Inferior parietal cortex (tissue), 1 donor: ENCODE measurements around the gene ADARB1.

ENCODE experiments used
- DNase-seq: peaks from one replicate; pipeline ENCODE4 v3.0.0-alpha.2; 2016; ENCODE audit errors: extremely low spot score

ADARB1 gene

DNA sequence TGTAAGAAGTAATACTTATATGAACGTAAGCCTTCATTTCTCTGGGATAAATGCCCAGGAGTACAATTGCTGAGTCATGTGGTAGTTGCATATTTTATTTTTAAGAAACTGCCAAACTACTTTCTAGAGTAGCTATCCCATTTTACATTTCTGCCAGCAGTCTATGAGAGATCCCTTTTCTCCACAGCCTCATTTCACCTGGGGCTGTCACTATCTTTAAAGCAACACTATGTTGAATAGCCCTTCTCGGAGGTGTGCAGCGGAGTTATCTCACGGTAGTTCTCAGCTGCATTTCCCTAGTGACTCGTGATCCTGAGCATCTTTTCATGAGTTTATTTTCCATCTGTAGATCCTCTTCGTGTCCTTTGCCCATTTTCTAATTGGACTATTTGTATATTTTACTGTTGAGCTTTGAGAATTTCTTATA is 93.4 kb downstream of the ADARB1 start:
- peak; percentile 37 for DNase-seq

DNA sequence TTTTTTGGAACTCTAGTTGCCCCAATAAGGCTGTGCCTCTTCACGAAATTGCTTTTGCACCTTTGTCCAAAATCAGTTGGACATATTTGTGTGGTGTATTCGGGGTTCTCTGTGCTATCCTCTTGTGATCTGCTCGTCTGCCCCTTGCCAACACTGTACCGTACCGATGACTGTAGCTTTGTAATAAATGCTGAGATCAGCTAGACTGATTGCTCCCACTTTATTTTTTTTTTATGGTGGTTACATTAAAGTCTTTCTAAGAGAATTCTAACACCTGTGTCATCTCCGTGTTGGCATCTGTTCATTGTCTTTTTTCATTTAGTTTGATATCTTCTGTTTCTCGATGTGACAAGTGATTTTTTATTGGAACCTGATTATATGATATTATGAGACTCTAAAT is 94.1 kb downstream of the ADARB1 start:
- no peak for DNase-seq

DNA sequence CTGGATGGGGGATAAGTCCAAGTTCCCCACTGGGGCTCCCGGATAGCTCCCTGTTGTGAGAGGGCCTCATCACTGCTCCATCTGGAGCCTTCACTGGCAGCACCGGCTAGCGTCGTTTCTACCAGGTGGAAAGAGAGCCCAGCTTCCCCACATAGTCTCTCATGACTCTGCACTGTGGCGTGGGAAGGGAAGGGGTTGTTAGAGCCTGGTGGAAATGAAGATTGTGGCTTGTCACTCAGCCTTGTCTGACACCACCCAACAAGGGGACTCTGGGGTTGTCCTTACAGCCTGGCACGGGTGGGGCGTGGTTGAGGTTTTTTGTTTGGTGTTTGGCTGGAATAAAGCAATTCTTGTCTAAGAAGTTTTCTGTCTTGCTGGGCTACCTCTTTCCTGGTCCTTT is 94.6 kb downstream of the ADARB1 start:
- DNase-seq = no peak

DNA sequence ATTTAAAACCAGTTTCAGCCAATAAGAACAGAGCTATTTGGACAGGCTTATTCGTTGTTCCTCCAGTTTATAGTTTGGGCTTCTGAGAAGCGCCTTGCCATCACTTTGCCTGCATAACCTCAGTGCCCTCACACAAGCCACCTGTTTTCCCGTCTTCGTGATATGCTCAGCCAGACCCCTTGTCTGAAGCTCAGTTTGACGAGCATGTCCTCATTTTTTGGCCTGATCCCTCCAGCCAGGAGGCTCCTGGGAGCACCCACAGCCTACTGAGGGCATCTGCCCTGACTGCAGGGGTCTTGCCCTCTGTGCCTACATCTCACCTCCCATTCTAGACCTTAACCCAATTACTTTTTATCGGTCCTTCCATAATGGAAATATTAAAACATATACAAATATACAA is 95.3 kb downstream of the ADARB1 start:
- no peak for DNase-seq

DNA sequence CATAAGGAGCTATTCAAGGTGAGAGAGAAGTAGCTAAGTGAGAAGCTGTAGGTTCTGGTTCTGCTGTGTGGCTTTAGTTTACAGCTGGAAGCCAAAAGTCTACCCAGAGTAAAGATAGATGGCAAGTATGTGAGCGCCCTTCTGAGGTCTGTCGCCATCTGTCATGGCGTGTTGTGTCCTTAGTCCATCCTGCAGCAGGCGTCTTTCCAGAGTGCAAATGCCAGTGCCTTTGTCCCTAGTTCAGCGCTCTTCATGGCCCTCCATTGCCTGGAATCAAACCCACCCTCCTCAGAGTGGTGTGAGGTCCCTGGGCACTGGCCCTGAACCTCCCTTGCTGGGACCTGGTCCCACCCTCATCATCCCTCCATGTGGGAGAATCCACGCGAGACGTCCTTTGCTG is 96.6 kb downstream of the ADARB1 start:
- DNase-seq = no peak

DNA sequence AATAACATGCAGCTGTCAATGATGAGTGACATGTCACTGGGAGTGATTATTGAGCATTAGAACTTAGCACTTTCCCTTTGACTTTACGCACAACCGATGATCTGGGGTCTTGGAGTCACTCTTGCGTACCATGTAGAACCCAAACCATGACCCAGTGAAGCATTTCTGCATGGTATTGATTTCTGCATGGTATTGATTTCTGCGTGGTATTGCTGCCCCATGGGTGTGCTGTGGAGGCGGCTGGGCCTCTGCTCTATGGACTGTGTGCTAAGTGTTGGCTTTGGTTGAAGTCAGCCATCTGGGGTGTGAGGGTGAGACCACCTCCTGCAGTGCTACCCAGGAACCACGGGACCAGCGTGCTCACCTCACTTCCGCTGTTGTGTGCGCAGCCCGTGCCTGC is 98.0 kb downstream of the ADARB1 start:
- DNase-seq = no peak

DNA sequence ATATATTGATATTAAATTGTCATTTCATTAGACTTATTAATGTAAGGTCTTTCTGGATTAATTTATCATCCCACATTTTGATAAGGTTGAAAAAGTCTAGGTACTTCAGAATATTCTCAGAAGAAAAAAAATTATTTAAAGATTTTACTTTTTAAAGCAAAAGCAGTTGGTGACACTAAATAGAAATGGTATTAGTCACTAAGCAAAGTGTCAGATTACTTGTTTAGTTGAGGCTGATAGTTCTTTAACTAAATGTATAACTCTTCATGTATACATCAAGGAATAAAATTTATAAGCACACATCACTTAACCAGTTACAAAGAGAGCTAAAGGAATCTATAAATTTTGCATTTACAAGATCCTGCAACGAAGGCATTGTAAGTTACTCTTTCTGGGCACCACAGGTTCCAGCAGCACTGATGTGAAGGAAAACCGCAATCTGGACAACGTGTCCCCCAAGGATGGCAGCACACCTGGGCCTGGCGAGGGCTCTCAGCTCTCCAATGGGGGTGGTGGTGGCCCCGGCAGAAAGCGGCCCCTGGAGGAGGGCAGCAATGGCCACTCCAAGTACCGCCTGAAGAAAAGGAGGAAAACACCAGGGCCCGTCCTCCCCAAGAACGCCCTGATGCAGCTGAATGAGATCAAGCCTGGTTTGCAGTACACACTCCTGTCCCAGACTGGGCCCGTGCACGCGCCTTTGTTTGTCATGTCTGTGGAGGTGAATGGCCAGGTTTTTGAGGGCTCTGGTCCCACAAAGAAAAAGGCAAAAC is 101.1 kb downstream of the ADARB1 start:
- DNase-seq = no peak

DNA sequence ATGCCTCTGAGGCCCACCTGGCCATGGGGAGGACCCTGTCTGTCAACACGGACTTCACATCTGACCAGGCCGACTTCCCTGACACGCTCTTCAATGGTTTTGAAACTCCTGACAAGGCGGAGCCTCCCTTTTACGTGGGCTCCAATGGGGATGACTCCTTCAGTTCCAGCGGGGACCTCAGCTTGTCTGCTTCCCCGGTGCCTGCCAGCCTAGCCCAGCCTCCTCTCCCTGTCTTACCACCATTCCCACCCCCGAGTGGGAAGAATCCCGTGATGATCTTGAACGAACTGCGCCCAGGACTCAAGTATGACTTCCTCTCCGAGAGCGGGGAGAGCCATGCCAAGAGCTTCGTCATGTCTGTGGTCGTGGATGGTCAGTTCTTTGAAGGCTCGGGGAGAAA is 101.8 kb downstream of the ADARB1 start:
- DNase-seq = no peak

DNA sequence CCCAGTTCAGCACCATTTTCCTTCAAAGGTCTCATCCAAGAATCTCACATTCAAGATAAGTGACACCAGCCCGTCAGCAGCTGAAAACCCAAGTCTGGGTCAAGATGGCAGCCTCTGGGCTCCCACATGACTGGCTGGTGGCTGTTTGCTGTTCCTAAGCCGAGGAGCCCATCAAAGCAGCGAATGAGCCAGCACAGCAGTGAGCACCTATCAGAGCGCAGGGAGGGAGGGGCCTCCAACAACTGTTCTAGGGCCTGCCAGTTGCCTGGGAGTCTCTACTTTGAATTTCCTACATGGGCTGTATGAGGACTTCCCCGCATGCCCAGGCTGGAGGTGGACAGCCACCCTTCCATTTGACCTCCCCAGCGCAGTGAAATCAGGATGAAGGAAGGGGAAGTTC is 102.7 kb downstream of the ADARB1 start:
- DNase-seq = no peak

DNA sequence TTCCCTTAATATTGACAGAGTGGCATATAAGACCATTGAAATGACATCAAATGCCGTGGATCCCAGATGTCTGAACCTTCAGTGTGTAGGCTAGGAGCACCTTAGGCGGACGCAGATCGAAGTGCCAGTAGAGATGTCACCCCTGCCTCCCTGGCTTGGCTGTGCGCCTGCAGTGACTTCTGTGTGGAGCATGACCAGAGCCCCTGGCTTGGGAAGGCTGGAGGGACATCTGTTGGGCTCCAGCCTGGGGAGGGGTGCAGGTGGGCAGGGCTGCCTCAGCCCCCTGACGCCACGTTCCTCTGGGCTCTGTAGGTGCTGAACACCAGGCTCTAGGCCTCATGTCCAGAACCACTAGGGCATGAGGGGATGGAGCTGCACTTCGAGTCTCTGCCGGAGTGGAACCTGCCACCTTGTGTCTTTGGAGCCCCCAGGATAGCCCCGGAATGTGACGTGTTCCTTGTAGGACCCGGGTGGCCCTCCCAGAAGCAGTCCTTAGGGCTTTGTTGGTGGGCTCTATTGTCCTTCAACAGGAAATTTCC is 103.8 kb downstream of the ADARB1 start:
- DNase-seq = no peak

DNA sequence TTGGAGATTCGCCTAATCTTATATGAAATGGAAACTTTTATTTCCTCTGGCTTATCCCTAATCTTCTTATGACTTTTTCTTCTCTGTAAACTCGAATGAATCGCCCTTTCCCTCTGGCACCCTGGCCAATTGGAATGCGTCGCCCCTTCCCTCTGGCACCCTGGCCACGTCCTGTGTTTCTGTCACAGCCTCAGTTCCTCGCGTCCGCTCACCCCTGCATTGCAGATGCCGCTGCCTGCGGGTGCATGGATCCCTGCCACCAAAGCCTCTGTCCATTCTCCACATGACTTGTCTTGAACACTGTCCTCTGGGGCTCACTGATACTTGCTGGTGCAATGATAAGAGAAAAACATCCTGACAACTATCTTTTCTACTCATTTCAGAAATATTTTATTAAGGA is 104.6 kb downstream of the ADARB1 start:
- no peak for DNase-seq

DNA sequence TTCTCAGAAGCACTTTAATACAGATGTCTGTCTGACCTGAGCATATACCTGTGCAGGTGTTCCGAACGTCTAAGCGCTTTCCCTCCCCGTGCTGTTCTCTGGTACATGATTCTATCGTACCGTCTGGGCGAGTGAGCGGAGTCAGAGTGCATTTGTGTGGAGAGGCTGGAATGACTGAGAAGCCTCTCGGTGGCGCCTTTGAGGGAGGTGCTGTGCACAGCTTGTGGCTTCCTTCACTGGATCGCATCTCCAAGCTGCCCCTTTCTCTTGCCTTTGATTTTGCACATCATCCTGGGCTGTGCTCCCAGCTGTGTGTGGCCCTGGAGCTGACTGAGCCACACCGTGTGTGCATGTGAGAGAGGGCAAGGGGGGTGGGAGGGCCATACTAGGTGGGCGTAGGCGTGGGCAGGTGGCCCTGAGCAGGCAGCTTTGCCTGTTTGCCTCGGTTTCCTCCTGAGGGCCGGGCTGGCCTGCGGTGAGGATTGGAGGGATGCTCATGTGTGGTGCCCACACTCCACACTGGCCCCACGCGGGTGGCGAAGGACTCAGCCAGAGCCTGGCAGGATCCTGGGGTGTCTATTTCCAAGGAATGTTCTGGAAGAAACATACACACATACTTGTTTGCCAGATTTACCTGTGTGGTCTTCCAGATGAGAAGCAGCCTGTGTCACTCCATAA is 105.3 kb downstream of the ADARB1 start:
- DNase-seq = no peak

DNA sequence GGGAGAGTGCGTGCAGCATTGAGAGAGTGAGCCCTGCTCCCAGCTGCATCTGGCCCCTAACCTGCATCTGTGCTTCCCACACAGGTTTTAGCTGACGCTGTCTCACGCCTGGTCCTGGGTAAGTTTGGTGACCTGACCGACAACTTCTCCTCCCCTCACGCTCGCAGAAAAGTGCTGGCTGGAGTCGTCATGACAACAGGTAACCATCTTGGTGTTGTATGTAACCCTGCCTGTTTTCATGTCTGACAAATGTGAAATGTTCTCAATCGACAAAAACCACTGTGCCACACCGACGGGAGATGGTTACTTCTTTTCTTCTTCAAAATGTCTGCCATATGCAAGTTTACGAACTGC is 105.8 kb downstream of the ADARB1 start:
- no peak for DNase-seq

DNA sequence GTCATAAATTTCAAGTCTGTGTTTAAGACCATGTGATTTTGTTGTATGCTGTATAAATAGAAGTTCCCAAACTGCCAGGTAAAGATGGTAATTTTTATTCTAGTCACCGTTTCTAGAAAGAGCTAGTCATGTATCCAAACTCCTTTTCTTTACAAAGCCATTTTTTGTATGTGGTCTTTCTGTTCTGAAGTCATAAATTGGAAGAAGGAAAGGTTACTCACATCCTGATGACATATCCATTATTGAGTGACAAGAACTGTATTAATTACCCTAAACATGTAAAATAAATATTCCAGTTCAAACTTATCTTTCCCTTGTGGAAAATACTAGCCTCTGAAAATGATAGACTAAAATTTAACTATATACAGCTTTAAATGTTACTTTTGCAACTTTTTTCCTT is 108.6 kb downstream of the ADARB1 start:
- no peak for DNase-seq

DNA sequence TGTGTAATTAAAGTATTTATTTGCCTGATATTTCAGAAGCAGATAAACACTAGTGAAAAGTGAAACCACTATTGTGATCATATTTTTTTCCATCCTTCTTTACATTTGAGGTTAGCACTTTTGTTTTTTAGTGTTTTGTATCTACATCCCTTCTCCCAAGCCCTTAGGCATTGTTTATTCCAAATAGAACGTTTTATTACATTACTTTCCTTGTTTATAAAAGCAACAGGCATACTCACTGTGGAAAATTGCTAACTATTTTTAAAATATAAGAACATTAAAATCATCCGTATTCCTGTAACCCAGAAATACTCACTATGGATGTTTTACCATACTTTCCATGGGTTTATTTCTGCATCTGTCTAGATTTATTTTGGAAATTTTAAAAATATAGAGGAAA is 109.5 kb downstream of the ADARB1 start:
- DNase-seq = no peak

DNA sequence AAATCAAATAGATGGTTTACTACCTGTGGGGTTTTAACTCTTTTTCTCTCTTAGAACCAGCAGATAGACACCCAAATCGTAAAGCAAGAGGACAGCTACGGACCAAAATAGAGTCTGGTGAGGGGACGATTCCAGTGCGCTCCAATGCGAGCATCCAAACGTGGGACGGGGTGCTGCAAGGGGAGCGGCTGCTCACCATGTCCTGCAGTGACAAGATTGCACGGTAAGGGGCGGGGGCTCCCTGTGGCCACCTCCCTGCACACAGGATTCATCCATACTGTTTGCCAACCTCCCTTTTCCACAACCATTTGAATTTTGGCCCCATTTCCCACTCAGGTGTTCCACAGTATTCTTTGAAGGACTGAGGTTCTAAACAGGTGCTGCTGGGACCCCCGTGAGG is 110.5 kb downstream of the ADARB1 start:
- DNase-seq = no peak

DNA sequence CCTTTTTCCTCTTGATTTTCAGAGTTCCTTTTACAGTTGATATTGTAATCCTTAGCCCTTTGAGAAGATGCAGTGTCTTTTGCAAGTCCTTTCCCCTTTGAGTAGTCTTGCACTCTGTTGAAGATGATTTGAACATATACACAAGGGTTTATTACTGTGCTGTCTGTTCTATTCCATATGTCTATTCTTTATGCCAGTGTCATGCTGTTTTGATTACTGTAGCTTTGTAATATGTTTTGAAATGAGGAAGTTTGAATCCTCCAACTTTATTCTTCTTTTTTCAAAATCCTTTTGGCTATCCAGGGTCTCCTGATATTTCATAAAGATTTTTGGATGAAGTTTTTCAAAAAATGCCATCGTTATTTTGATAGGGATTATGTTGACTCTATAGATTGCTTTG is 112.3 kb downstream of the ADARB1 start:
- DNase-seq = no peak

DNA sequence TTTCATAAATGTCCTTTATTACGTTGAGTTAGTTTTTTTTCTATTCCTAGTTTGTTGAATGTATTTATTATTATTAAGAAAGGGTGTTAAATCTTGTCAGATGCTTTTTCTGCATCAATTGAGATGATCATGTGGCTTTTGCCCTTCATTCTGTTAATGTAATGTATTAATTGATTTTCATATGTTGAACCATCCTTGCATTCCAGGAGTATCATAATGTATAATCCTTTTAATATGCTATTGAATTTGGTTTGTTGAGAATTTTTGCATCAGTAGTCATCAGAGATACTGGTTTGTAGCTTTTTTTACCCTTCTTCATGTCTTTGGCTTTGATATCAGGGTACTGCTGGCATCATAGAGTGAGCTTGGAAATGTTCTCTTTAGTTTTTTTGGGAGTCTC is 113.3 kb downstream of the ADARB1 start:
- DNase-seq = no peak

DNA sequence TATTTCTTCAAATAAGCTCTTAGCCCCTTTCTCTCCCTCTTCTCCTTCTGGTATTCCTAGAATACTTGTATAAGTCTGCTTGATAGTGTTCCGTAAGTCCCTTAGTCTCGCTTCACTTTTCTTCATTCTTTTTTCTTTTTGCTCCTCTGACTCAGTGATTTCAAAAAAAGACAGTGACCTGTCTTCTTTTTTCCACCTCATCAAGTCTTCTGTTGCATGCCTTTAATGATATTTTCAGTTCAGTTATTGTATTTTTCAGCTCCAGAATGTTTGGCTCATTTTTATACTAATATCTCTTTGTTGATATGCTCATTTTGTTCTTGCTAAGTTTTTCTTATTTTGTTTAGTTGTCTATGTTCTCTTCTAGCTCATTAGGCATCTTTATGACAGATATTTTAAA is 115.6 kb downstream of the ADARB1 start:
- no peak for DNase-seq

DNA sequence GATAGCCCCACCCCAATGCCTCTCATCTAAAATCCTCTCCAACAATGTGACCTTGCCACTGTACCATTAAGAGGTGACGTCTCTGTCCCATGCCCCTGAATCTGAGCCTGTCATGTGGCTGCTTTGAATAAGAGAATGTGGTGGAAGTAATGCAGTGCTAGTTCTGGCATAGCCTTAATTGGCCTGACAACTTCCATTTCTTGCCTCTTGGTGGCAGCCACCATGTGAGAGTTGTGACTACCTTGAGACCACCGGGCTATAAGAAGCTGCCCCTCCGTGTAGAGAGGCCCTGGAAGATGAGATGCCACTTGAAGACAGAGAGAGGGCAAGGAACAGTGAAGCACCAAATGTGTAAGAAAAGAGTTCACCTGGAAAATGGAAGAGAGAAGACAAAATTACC is 118.0 kb downstream of the ADARB1 start:
- DNase-seq = no peak

DNA sequence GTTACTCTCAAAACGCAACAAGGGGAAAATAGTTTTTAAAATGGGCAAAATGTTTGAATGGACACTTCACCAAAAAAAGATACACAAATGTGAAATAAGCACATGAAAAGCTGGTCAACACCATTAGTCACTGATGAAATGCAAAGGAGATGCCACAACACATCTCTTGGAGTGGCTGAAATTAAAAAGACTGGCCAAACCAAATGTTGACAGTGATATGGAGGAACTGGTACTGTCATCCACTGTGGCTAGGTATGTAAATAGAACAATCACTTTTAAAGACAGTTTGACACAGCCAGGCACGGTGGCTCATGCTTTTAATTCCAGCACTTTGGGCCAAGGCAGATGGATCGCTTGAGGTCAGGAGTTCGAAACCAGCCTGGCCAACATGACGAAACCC is 122.2 kb downstream of the ADARB1 start:
- DNase-seq = no peak

DNA sequence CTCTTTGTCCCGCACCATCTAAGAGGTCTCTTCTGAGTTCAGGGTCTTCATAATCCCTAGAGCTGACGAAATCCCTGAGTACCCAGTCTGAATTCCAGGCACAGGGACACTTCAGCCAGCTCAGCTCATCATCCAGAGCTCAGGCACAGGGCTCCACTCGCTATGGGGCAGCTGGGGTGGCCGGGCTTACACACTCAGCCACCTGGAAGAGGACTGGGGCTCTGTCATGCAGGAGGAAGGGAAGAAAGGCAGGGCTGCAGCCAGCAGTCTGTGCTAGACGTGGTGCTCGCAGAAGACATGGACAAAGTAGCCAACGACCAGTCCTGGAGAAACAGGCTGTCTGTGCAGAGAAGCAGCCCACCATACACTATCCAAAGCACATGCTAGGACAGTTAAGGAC is 124.8 kb downstream of the ADARB1 start:
- DNase-seq = no peak

DNA sequence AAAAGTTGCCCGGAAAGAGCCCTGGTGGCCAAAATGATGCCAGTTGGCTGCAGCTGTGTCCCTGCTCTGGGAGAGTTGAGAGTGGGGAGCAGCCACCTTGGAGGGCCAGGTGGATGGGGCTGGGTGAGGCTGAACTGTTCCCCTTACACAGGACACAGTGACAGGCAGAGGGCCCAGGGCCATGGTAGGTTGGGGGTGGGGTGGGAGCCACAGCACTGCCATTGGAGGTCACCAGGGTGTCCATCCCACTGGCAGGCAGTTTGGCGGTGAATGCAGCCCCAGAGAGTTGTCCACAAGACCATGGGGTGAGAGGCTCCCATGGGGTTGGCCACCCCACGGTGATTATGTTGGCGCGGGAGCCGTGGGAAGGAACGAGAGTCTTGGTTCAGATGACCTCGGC is 125.7 kb downstream of the ADARB1 start:
- no peak for DNase-seq
